Sigmoid colon (tissue), 7 donors: ENCODE data around the gene NDOR1. TPM values are rescaled to one million over a fixed set of nuclear protein-coding genes. Genes with fewer than 3 reads are reported as not detected.

Experiments used
- DNase-seq: peaks from one replicate; pipeline ENCODE4 v3.0.0-alpha.2; 2019
- H3K27ac ChIP-seq, 4 donors: fragments of 200-600 bp; sonication (generic); one replicate each; pipeline ENCODE4 v1.5.1; 2016 to 2019; ENCODE audit warnings: mild to moderate bottlenecking in 1 of 4
- H3K27me3 ChIP-seq, 3 donors: fragments of 200-600 bp; sonication (generic); one replicate each; pipeline ENCODE4 v1.5.1; 2019; ENCODE audit warnings: mild to moderate bottlenecking in 1 of 3
- H3K36me3 ChIP-seq, 4 donors: fragments of 200-600 bp; sonication (generic); one replicate each; pipeline ENCODE4 v1.5.1; 2016 to 2019
- H3K4me1 ChIP-seq, 4 donors: fragments of 200-600 bp; sonication (generic); one replicate each; pipeline ENCODE4 v1.5.1; 2017 to 2019
- H3K4me3 ChIP-seq, 4 donors: fragments of 200-600 bp; sonication (generic); one replicate each; pipeline ENCODE4 v1.5.1; 2017 to 2019; ENCODE audit warnings: mild to moderate bottlenecking in 2 of 4, moderate library complexity in 1 of 4
- H3K9me3 ChIP-seq, 4 donors: fragments of 200-600 bp in 3 of 4; sonication (generic) in 3 of 4; one replicate each; pipeline versions ENCODE4 v1.5.1 to v1.6.1; 2013 to 2019
- EP300 ChIP-seq, 4 donors: sonication (generic); formaldehyde crosslinking; IDR thresholded peaks; one replicate each; pipeline ENCODE4 v1.6.1; 2017; ENCODE audit warnings: antibody characterized with exemption in 4 of 4
- POLR2A ChIP-seq, 2 donors: fragments of 450-650 bp; IDR thresholded peaks; one replicate each; pipeline ENCODE4 v1.6.1; 2016; ENCODE audit warnings: antibody characterized with exemption in 2 of 2, mild to moderate bottlenecking in 2 of 2, moderate library complexity in 2 of 2
- POLR2AphosphoS5 ChIP-seq, 4 donors: sonication (generic); formaldehyde crosslinking; IDR thresholded peaks; one replicate each; pipeline ENCODE4 v1.6.1; 2017; ENCODE audit warnings: antibody characterized with exemption in 4 of 4
- WGBS, 2 donors: extraction: QIAGEN DNeasy Blood & Tissue Kit; methylation state at CpG; one replicate each; pipeline ENCODE4 v1.1.7; 2013; 5-methylcytosine and 5-hydroxymethylcytosine counted together
- intact Hi-C: fragments of 100-400 bp; cut with DNase I; formaldehyde crosslinking; loops from one replicate; pipeline ENCODE4 v1.15.1; 2023
- polyA plus RNA-seq, 3 donors: library from polyadenylated mRNA; stranded (reverse); fragments of 200-250 nt; gene quantifications; one replicate each; pipeline ENCODE4 v1.2.3, GENCODE V29; 2013
- total RNA-seq, 4 donors: library from RNA; depleted of rRNA; stranded (reverse); fragments of >200 nt; gene quantifications; one replicate each; pipeline ENCODE4 v1.1.0, GENCODE V29; 2016
- TF ChIP-seq, protein P1 (sequence below), 4 experiments: fragments of 450-650 bp in 3 of 4; fragments of 200-600 bp in 1 of 4; IDR thresholded peaks; one replicate each; pipeline ENCODE4 v1.5.1; 2016 to 2019; ENCODE audit warnings: antibody characterized with exemption in 4 of 4, mild to moderate bottlenecking in 3 of 4, moderate library complexity in 2 of 4
- donor health status: healthy with polysubstance abuse.
- donor health status: Bipolar disorder and iron deficiency.
- donor health status: healthy.

NDOR1 gene
- total and polyA plus RNA-seq, 7 donors, result 3.8 to 20.2 (median 5.4) TPM

DNA sequence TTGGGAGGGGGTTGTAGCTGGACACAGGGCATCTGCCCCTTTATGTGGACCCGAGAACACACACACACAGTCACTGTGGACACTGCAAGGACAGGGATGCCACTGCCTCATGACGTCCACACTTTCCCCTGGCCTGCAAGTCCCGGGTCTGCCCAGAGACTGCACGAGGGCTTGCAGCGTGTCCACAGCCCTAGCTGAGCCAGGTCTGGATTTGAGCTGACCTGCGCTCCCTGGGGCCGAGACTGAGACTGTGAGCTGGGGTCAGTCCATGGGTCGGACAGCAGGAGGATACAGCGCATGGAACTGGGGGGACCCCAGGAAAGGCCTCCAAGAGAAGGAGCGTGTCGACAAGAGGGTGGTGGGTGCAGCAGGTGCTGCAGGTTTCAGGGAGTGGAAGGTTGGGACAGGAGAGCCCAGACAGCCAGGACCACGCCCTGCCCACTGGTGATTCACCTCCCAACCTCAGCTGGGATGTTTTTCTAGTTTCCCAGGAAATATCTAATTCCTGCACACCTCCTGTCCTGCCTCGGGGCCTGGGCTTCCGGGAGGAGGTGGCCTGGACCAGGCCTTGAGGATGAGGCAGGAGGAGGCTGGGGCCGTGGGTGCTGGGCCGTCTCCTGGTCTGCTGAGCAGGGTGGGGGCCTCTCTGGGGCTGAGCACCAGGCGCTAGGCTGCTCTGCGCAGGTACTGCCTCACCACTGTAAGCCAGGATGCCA lies 21.0 kb downstream of the NDOR1 start:
- peaks cover 0 to 26% (median 17%) of the 10 kb centered on the region in 4 donors for H3K4me1 ChIP-seq
- H3K9me3 ChIP-seq, result no peaks in the 10 kb centered on the region
- no peak for DNase-seq
- WGBS, 2 donors, result 50 to 73% methylated on average over 18 of the region's 18 CpGs
- peaks cover 23 to 36% (median 35%) of the 10 kb centered on the region in 3 donors for H3K27me3 ChIP-seq
- H3K36me3 ChIP-seq, result no peaks in the 10 kb centered on the region
- intact Hi-C loops, result no loop called here
- no peak overlapping the region for H3K27ac ChIP-seq
- no peak overlapping the region for H3K4me3 ChIP-seq
- TF ChIP-seq, protein P1, sequence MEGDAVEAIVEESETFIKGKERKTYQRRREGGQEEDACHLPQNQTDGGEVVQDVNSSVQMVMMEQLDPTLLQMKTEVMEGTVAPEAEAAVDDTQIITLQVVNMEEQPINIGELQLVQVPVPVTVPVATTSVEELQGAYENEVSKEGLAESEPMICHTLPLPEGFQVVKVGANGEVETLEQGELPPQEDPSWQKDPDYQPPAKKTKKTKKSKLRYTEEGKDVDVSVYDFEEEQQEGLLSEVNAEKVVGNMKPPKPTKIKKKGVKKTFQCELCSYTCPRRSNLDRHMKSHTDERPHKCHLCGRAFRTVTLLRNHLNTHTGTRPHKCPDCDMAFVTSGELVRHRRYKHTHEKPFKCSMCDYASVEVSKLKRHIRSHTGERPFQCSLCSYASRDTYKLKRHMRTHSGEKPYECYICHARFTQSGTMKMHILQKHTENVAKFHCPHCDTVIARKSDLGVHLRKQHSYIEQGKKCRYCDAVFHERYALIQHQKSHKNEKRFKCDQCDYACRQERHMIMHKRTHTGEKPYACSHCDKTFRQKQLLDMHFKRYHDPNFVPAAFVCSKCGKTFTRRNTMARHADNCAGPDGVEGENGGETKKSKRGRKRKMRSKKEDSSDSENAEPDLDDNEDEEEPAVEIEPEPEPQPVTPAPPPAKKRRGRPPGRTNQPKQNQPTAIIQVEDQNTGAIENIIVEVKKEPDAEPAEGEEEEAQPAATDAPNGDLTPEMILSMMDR (IDR thresholded peaks at IDR 0.05), result no peak
- TF ChIP-seq POLR2AphosphoS5 (IDR thresholded peaks at IDR 0.05) (no peak), EP300 (IDR thresholded peaks at IDR 0.05) (no peak), POLR2A (IDR thresholded peaks at IDR 0.05) (no peak)

DNA sequence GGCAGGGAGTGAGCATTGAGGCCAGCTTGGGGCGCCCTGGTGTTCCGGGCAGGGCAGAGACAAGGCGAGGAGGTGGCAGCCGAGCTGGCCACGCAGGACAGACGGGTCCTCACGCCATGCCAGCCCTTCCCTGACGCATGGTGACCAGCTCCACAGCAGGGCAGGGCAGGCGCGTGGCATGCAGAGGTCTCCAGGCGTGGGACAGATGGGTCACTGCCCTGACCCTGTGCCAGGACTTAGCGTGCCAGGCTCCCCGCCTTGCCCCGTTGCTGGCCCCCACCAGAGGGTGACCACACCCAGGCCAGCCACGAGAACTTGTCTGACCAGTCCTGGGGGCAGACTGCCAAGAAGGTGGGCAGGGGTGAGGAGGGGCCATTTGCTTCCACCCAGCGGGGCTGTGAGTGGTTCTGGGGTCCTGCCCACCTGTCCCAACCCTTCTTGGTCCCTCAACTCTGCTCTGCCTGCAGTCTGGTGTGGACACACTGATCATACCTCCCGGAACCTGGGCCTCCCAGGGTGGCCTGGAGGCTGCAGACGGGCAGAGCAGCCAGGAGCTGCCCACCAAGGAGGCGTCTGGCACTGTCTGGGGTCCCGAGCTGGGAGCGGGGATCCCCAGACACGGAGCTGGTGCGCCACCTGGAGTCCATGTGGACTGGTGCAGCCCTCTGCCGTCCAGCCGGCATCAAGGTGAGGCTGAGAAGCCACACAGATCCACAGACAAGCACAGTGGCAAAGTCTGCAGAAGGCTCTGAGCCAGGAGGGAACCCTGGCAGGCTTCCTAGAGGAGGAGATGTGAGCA lies 21.8 kb downstream of the NDOR1 start, which contains the start of gene RNF224:
Gene RNF224 (plus strand): TSS at position 449 of the 799 bp plus-strand sequence. CDS start 834 bp downstream, outside the sequence.
- TF ChIP-seq, protein P1 (IDR thresholded peaks at IDR 0.05), result peak; percentile 68 to 90 (median 86)
- no peak for TF ChIP-seq EP300 (IDR thresholded peaks at IDR 0.05)
- intact Hi-C loops, result no loop called here
- Histone ChIP-seq H3K36me3 (no peaks in the 10 kb centered on the region), H3K4me1 (peaks cover 0 to 22% (median 14%) of the 10 kb centered on the region in 4 donors), H3K27me3 (peaks cover 26 to 44% (median 43%) of the 10 kb centered on the region in 3 donors), H3K4me3 (no peak within 1 kb of the TSS), H3K27ac (no peak within 1 kb of the TSS), H3K9me3 (no peaks in the 10 kb centered on the region)
- peak; percentile 85 for DNase-seq
- 8 to 38% methylated on average over 25 of the region's 25 CpGs for WGBS, 2 donors

DNA sequence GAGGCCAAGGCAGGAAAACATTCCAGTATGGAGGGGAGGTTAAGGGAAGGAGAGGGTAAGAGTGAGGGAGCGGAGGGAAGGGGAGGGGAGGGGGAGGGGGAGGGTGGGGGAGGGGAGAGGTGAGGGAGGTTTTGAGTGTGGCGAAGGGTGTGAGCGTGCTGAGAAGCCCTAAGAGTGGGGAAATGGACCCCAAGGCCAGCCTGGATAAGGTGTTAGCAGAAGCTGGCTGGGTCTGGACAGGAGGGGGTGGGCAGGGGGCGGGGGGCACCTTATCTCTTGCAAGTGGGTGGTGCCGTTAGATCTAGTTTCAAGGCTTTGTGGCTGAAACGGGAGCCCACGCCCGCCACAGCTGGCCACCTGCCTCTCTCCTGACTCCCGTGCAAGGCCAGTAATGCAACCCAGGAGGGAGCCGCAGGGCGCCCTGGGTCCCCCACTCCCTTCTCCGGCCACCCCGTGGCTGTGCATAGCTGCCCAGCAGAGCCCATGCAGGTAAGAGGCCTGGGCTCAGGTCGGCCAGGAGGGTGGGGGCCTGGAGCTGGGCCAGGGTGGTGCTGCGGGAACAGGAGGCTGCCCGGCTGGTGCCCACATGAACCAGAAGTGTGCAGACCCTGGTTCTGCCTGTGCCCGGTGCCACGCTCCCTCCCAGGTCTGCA lies 22.5 kb downstream of the NDOR1 start:
- H3K4me1 ChIP-seq, result peaks cover 0 to 14% (median 7%) of the 10 kb centered on the region in 4 donors
- H3K27ac ChIP-seq, result no peak overlapping the region
- H3K27me3 ChIP-seq, result peaks cover 31 to 51% (median 50%) of the 10 kb centered on the region in 3 donors
- no peak overlapping the region for H3K4me3 ChIP-seq
- intact Hi-C loops, result no loop called here
- no peaks in the 10 kb centered on the region for H3K9me3 ChIP-seq
- TF ChIP-seq POLR2AphosphoS5 (IDR thresholded peaks at IDR 0.05), result no peak
- no peak for TF ChIP-seq POLR2A (IDR thresholded peaks at IDR 0.05)
- TF ChIP-seq, protein P1 (IDR thresholded peaks at IDR 0.05), result no peak
- TF ChIP-seq EP300 (IDR thresholded peaks at IDR 0.05), result no peak
- no peak for DNase-seq
- no peaks in the 10 kb centered on the region for H3K36me3 ChIP-seq
- 16 to 43% methylated on average over 18 of the region's 18 CpGs for WGBS, 2 donors

DNA sequence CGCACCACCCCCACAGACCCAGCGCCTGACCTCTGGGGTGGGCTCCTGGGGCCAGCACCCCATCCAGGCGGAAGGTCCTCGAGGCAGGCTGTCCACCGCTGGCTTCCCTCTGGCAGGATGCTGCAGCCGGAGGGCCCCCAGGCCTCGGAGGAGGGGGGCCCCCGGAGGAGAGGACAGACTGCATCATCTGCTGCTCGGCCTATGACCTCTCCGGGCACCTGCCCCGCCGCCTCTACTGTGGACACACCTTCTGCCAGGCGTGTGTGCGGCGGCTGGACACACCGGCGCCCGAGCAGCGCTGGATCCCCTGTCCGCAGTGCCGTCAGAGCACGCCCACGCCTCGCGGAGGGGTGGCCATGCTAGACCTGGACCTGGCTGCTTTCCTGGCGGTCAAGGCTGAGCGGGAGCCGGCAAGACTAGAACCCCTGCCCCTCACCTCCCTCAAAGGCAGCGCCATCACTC lies 23.0 kb downstream of the NDOR1 start:
- DNase-seq, result no peak
- H3K4me1 ChIP-seq, result peaks cover 0 to 13% (median 6%) of the 10 kb centered on the region in 4 donors
- WGBS, 2 donors, result 23 to 60% methylated on average over 29 of the region's 29 CpGs
- H3K9me3 ChIP-seq, result no peaks in the 10 kb centered on the region
- intact Hi-C loops, result no loop called here
- no peak overlapping the region for H3K27ac ChIP-seq
- TF ChIP-seq POLR2A (IDR thresholded peaks at IDR 0.05), result no peak
- no peak for TF ChIP-seq POLR2AphosphoS5 (IDR thresholded peaks at IDR 0.05)
- no peak for TF ChIP-seq EP300 (IDR thresholded peaks at IDR 0.05)
- TF ChIP-seq, protein P1 (IDR thresholded peaks at IDR 0.05), result no peak
- peaks cover 31 to 57% (median 54%) of the 10 kb centered on the region in 3 donors for H3K27me3 ChIP-seq
- no peaks in the 10 kb centered on the region for H3K36me3 ChIP-seq
- no peak overlapping the region for H3K4me3 ChIP-seq
